ENCODE data around the gene PDE4D. TPM values are rescaled to one million over a fixed set of nuclear protein-coding genes. Genes with fewer than 3 reads are reported as not detected.
"Not testable (repeated sequence)": the region's sequence is repeated elsewhere in the genome, so short reads cannot be mapped to it uniquely, and the experiment has no call there.

PDE4D gene
- total RNA-seq, 1 experiment from 2014 or later, result 32.5 TPM

DNA sequence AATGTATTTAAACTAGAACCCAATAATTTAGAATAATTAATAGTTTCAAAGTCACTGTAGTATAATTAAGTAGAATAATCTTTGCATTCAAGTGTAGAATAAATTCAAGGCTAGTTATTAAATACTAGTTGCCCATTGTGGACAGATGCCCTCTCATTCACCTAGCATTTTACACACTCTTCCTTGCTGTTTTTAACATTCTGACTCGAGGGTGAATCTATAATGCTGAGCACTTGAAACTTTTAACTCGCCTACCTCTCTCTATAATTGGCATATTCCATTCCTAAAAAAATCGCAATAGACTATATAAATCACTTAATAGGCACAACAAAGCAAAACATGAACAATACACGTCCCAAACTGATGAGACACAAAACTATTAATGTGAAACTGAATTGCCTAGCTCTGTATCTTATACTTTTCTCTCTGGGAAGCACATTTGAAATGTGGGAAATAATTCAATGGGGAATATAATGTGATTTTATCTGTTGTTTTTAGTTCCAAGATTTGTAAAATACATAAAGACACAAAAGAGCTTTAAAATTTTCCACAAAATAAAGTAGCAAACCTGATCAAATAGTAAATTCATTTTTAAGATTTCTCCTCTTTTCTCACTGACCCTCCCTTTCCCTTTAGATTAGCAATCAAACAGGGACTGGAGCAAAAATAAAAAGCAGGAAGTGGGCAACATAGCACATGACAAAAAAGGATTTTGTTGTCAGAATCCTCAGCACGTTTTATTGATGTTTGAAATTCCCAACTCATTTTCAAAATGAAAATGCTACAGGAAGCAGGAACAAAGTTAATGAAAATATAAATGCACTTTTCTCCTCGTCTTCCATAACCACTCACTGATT is 295.6 kb downstream of the PDE4D start:
- Histone ChIP-seq H3K27ac (no peak overlapping the region), H3K4me1 (peaks cover 14% of the 10 kb centered on the region), H3K4me3 (no peak overlapping the region), H3K27me3 (no peaks in the 10 kb centered on the region), H3K9me3 (replicated peaks) (no peaks in the 10 kb centered on the region), H3K36me3 (no peaks in the 10 kb centered on the region)
- DNase-seq, result no peak

- Histone ChIP-seq H3K4me1 (peaks cover 22% of the 10 kb centered on the region), H3K4me3 (no peak overlapping the region), H3K9me3 (replicated peaks) (no peaks in the 10 kb centered on the region), H3K27ac (no peak overlapping the region), H3K27me3 (no peaks in the 10 kb centered on the region), H3K36me3 (no peaks in the 10 kb centered on the region)
- no peak for DNase-seq
Observed at GRCh38 chr5:59596586-59597350, 296.8 kb downstream of the PDE4D start.

- H3K27ac ChIP-seq; DNase-seq; H3K36me3 ChIP-seq; H3K4me3 ChIP-seq; H3K9me3 ChIP-seq (replicated peaks); H3K27me3 ChIP-seq: not testable (repeated sequence)
- H3K4me1 ChIP-seq, result peaks cover 18% of the 10 kb centered on the region; the same call in 1 of the 2 replicates
Observed at GRCh38 chr5:59594118-59594517, 299.4 kb downstream of the PDE4D start.

GRCh38 chr5:59593439-59594007 is 300.0 kb downstream of the PDE4D start:
- Histone ChIP-seq H3K4me3 (no peak overlapping the region), H3K27ac (no peak overlapping the region), H3K27me3 (no peaks in the 10 kb centered on the region), H3K9me3 (replicated peaks) (no peaks in the 10 kb centered on the region), H3K36me3 (no peaks in the 10 kb centered on the region), H3K4me1 (peaks cover 18% of the 10 kb centered on the region; the same call in 1 of the 2 replicates)
- DNase-seq, result no peak

GRCh38 chr5:59592101-59592500 is 301.4 kb downstream of the PDE4D start:
- no peaks in the 10 kb centered on the region for H3K9me3 ChIP-seq (replicated peaks)
- DNase-seq, result peak in 1 of 2 experiments; percentile 53
- no peak overlapping the region for H3K27ac ChIP-seq
- no peaks in the 10 kb centered on the region for H3K36me3 ChIP-seq
- 0 out of 2 replicates have a peak, but pooled peaks cover 12% of the 10 kb centered on the region for H3K4me1 ChIP-seq
- H3K27me3 ChIP-seq, result no peaks in the 10 kb centered on the region
- no peak overlapping the region for H3K4me3 ChIP-seq

DNA sequence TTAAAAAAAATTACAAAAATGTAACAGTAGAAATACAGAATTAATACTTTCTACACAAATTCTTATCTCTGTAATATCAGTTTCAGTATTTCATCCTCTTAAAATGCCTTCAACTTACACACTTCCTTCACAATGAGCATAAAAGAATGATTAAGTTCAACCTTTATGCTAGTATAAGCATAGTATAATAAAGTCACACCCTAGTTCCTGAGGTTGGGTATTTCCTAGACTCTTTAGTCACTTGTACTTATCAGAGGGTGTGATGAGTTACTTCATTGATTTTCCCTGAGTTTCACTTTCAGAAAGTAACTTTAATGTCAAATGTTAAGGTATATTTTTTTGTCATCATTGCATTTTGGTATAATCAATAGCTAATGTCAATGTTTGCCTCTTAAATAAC is 302.4 kb downstream of the PDE4D start:
- no peaks in the 10 kb centered on the region for H3K27me3 ChIP-seq
- no peak overlapping the region for H3K4me3 ChIP-seq
- no peaks in the 10 kb centered on the region for H3K9me3 ChIP-seq (replicated peaks)
- H3K4me1 ChIP-seq, result 0 out of 2 replicates have a peak, but pooled peaks cover 8% of the 10 kb centered on the region
- no peaks in the 10 kb centered on the region for H3K36me3 ChIP-seq
- H3K27ac ChIP-seq, result no peak overlapping the region
- no peak for DNase-seq

DNA sequence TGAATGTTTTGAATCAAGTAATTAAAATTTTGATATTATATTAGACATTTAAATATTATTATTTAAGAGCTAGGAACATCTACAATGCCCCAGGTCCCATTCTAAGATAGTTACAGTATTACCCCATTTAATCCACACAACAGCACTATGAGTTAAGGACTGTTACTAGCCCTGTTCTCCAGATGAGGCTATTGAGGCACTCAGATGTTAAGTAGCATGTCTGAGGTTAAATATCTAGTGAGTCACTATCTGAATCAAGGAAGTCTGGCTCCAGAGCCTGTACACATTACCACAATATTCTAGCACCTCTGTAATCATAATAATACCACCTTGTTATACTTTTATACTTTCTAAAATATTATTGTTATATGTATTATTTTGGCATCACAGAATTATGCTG is 304.6 kb downstream of the PDE4D start:
- H3K27me3 ChIP-seq, result no peaks in the 10 kb centered on the region
- H3K4me1 ChIP-seq, result 0 out of 2 replicates have a peak, but pooled peaks cover 8% of the 10 kb centered on the region
- H3K4me3 ChIP-seq, result no peak overlapping the region
- no peak for DNase-seq
- H3K9me3 ChIP-seq (replicated peaks), result no peaks in the 10 kb centered on the region
- no peaks in the 10 kb centered on the region for H3K36me3 ChIP-seq
- no peak overlapping the region for H3K27ac ChIP-seq

- DNase-seq, result no peak
- Histone ChIP-seq H3K36me3 (no peaks in the 10 kb centered on the region), H3K9me3 (replicated peaks) (no peaks in the 10 kb centered on the region), H3K27me3 (no peaks in the 10 kb centered on the region), H3K4me3 (no peak overlapping the region), H3K27ac (no peak overlapping the region), H3K4me1 (0 out of 2 replicates have a peak, but pooled peaks cover 8% of the 10 kb centered on the region)
Observed at GRCh38 chr5:59587489-59588337, 305.8 kb downstream of the PDE4D start.

DNA sequence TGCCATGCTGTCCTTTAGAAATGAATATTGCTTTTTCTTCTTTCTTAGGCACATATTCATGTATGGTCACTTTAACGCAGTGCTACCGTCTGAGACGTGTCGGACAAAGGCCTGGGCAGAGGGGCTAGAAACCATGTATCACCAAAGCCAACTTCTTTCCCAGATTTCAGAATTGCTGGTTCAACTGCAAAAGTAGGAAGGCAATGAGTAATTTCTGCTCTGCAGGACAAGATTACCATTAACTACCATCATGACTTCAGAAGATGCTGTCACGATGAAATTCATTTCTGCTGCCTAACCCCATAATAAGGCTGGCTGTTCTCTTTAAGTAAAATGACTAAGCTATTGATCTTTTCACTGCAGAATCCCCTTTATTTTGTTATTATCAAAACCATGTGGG is 306.7 kb downstream of the PDE4D start:
- 0 out of 2 replicates have a peak, but pooled peaks cover under 1% of the 10 kb centered on the region for H3K4me1 ChIP-seq
- no peaks in the 10 kb centered on the region for H3K36me3 ChIP-seq
- no peaks in the 10 kb centered on the region for H3K9me3 ChIP-seq (replicated peaks)
- no peaks in the 10 kb centered on the region for H3K27me3 ChIP-seq
- H3K4me3 ChIP-seq, result no peak overlapping the region
- DNase-seq, result no peak
- H3K27ac ChIP-seq, result no peak overlapping the region

DNA sequence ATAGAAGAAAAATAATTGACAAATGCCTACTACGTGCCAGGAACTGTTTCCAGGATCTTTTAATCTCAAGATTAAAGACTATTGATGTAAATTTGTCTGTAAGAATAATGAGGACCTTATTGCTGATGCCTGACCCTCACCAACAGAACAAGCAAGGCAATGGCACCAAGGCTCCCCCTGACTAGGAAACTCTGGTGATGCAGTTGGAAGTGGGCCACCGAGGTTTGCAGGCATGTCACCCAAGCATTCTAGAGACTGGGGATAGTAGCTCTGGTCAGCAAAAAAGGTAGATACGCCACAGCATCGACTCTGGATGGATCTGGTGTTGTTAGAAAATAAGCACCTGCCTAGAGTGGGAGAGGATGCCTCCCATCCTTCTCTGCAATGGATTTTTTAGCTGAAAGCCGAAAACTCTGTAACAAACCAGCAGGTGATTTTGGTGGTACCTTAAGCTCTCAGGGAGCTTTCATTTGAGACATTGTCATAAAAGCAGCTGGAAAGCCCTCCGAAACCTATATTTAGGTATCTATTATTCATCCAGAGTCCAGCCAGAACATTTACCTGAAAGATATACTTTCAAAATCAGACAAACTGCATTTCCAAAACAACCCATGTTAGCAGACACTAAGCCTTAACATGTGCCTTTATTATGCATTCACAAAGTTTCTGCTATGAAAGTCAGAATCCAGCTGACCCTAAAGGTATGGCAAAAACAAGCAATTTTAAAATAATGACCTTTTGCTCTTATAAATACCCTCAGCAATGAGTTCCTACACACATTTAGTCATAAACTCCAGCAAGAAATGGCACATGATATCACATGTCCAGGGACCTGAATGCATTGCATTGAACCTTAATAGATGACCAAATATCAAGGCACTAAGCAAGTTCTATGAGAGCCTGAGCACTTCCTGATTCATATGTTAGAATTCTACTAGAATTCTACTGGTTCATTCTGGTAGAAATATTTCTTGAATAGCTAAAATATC is 308.4 kb downstream of the PDE4D start:
- Histone ChIP-seq H3K9me3 (replicated peaks) (no peaks in the 10 kb centered on the region), H3K36me3 (no peaks in the 10 kb centered on the region), H3K4me1 (no peaks in the 10 kb centered on the region), H3K27ac (no peak overlapping the region), H3K4me3 (no peak overlapping the region), H3K27me3 (no peaks in the 10 kb centered on the region)
- no peak for DNase-seq

DNA sequence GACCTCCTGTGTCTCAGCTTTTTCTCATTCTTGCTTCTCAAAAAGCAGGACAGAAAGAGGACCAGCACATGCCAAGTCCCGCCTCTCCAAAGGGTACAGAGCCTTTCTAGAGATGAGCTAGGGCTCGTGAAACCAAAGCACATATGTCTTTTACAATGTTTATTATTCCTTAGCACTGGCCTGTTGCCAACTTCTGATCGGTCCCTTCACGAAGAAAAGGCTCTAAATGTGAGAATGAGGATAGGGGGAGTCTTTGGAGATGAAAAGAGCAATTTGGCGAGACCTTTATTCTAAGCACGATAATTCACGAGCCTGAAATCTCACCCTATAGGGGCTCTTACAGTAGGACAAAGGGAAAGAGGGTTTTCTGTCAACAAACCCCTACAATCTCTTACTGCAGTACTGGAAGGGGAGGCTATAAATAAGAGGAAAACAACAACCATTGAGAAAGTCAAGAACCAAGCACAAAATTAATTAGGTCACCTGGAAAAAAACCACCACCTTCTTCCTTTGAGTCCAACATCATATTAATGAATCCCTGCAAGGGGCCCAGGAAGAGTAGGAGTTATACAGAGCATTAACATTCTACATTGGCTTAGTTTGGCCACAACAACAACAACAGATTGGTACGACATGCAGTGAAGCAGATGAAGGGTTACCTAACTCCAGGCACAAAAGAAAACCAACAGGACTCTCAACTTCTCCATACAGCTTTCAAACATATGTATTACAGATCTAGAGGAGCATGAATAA is 309.5 kb downstream of the PDE4D start:
- no peaks in the 10 kb centered on the region for H3K9me3 ChIP-seq (replicated peaks)
- H3K4me3 ChIP-seq, result no peak overlapping the region

DNA sequence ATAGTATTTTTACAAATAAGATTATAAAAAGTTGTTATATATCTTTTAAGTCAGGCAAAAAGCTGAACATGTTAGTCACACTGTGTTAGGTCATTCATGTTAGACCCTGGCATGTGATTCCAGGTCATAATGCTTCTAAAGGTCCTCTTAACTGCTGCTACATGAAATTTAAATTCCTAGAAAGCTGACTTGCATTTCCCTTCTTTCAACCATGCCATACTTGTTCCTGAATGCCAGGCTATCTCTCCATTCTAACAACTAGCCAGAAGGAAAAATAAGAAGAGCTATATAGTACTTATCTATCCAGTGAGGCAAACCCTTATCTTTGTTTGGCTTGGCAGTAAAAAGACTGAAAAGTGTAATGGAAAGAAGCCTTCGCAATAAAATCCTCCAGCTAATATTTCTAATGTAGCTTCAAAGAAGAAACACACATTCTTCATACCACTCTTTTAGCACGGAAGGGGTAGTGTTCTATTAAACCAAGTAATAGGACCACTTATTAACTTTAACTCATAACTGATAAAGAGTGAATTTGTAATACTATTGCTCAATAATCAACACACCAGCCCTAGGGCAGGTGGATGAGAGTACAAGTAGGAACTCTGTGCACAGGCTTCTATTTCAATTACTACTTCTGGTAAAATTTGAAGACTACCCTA is 310.2 kb downstream of the PDE4D start:
- peaks cover 17% of the 10 kb centered on the region for H3K4me1 ChIP-seq
- no peak for DNase-seq
- no peaks in the 10 kb centered on the region for H3K9me3 ChIP-seq (replicated peaks)
- H3K27ac ChIP-seq, result no peak overlapping the region
- no peaks in the 10 kb centered on the region for H3K36me3 ChIP-seq
- H3K27me3 ChIP-seq, result no peaks in the 10 kb centered on the region
- no peak overlapping the region for H3K4me3 ChIP-seq

More for the DNA sequence above, 309.5 kb downstream of the PDE4D start:
- DNase-seq, result peak in 1 of 2 experiments; percentile 45
- Histone ChIP-seq H3K27me3 (no peaks in the 10 kb centered on the region), H3K36me3 (no peaks in the 10 kb centered on the region), H3K27ac (no peak overlapping the region), H3K4me1 (peaks cover 10% of the 10 kb centered on the region)

All from SJCRH30 (cell line).